GM19351 (cell line): Measurements from ENCODE around the gene SKA2.
"Not testable (repeated sequence)": the region's sequence is repeated elsewhere in the genome, so short reads cannot be mapped to it uniquely, and the experiment has no call there.

Source experiments
- ATAC-seq: cut with Tn5 transposase; IDR thresholded peaks from one replicate; pipeline ENCODE4 v1.9.1; 2021; ENCODE audit warnings: mild to moderate bottlenecking, moderate library complexity; ENCODE audit not compliant: unreplicated experiment

The SKA2 gene

GRCh38 chr17:59105852-59106462, 49.0 kb downstream of the SKA2 start:
- ATAC-seq: peak; percentile 21

DNA sequence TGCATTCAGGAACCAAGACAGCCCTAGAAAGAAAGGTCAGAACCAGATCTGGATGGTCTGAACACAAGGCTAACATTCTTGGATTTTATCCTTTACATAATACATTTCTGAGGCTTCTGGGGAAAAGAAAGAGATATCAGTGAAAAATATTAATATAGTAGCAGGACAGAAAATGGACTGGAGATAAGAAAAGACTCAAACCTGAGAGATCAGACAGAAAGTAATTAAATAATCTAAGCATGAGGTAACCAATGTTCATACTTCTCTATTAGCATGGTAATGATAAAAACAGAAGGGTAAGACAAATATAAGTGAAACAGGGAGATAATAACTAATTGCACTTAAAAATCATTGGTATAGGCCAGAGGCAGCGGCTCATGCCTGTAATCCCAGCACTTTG, 53.8 kb downstream of the SKA2 start:
- no peak for ATAC-seq

DNA sequence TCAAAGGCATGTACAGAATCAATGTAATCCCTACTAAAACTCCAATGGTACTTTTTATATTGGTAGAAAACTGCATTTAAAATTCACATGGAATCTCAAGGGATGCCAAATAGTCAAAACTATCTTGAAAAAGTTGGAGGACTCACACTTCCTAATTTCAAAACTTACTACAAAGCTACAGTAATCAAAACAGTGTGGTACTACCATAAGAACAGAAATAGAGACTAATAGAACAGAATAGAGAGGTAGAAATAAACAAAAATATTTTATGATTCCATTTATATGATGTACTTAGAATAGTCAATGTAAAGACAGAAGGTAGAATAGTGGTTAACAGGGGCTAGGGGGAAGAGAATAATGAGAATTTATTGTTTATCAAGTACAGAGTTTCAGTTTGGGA, 57.1 kb downstream of the SKA2 start:
- ATAC-seq: no peak

DNA sequence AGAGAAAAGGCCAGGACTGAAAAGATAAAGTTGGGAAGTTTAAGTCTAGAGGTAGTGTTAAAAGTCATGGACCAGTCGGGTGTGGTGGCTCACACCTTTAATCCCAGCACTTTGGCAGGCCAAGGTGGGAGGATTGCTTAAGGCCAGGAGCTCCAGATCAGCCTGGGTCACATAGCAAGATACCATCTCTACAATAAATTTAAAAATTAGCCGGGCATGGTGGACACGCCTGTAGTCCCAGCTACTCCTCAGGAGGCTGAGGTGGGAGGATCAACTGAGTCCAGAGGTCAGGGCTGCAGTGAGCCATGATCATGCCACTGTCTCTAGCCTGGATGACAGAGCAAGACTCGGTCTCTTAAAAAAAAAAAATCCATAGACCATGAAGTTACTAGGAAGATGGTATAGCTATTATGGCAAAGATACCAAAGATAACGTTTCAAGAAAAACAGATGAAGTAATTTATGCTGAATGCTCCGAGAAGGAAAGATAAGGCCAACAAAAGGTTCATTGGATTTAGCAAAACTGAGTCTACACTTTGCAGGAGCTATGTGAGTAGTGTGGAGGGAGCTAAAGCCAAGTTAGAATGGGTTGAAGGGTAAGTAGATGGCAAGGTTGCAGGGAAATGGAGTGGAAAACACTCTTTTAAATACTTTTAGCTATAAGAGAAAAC, 60.0 kb downstream of the SKA2 start:
- no peak for ATAC-seq

DNA sequence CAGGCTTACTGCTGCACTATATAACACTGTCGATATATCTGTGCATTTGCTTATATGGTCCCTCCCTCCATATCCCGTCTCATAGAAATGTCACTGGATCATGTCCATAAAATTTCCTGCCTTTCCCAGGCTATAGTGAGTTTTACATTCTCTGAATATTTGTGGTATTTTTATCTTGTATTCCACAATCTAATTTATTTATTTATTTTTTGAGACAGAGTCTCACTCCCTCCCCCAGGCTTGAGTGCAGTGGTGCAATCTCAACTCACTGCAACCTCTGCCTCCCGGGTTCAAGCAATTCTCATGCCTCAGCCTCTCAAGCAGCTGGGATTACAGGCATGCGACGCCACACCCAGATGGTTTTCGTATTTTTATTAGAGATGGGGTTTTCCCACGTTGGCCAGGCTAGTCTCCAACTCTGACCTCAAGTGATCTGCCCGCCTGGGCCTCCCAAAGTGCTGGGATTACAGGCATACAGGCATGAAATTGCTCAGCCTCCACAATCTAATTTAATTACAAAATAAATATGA, 61.2 kb downstream of the SKA2 start:
- ATAC-seq: no peak

GRCh38 chr17:59093145-59093701, 61.8 kb downstream of the SKA2 start:
- no peak for ATAC-seq

DNA sequence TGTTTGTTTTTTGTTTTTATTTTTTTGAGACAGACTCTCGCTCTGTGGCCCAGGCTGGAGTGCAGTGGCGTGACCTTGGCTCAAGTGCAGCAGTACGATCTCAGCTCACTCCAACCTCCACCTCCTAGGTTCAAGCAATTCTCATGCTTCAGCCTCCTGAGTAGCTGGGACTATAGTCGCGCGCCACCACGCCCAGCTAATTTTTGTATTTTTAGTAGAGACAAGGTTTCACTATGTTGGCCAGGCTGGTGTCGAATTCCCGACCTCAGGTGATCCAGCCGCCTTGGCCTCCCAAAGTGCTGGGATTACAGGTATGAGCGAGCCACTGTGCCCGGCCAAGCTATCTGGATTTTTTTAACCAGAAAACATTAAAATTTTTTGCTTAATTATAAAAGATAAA, 64.4 kb downstream of the SKA2 start:
- not testable (repeated sequence) for ATAC-seq

- no peak for ATAC-seq
Measured at GRCh38 chr17:59084154-59084553, 70.8 kb downstream of the SKA2 start.

GRCh38 chr17:59074494-59074893, 80.5 kb downstream of the SKA2 start:
- ATAC-seq: no peak

GRCh38 chr17:59073972-59074371, 81.0 kb downstream of the SKA2 start:
- ATAC-seq: no peak

DNA sequence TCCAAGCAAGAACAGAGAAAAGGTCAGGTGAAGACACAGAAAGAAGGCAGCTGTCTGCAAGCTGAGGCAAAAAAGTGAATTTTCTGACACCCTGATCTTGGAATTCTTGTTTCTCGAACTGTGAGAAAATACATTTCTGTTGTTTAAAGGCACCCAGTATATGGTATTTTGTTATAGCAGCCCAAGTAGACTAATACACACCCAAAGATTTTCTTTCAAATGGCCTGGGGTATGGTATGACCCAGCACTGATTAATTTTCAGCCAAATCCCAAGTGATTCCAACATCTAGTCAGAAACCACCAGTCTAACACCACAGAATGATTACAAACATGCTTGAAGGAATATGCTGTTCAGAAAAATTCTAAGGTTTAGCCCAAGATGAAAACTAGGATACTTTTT, 85.1 kb downstream of the SKA2 start:
- ATAC-seq: no peak

DNA sequence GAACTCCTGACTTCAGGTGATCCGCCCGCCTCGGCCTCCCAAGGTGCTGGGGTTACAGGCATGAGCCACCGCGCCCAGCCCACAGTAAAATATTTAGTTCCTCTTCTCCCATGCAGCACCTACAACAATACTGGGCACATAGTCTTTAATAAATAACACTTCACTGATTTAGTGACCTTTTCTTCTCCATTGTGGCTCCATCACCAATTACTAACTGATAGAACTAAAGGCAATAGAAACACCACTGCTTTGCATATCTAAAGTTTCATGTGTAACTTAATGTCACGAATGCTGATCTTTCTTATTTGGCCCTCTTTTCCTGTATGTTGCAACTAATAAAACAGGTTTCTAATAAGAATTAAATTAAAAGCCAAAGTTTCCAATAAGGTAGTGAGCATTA, 87.2 kb downstream of the SKA2 start:
- no peak for ATAC-seq

- ATAC-seq: no peak
Measured at GRCh38 chr17:59067340-59067739, 87.6 kb downstream of the SKA2 start.

- ATAC-seq: no peak
Measured at GRCh38 chr17:59062509-59062908, 92.5 kb downstream of the SKA2 start.
